D721Med (cell line): ENCODE results near the gene PPP2R2D.

Experiments used
- DNase-seq: peaks from one replicate; pipeline ENCODE4 v3.0.0; 2011; ENCODE audit warnings: low spot score; ENCODE audit not compliant: insufficient read length
- FAIRE-seq: peaks from 2 replicates; lab custom pipeline; 2011; peaks lifted over from hg19 to GRCh38; lab: Jason Lieb, UNC
- TF ChIP-seq, protein P1 (sequence below): IDR thresholded peaks from 2 replicates; pipeline ENCODE4 v1.5.1; 2012; ENCODE audit warnings: mild to moderate bottlenecking, control low read depth; ENCODE audit not compliant: insufficient read depth; ENCODE audit errors: missing control alignments

The PPP2R2D gene

DNA sequence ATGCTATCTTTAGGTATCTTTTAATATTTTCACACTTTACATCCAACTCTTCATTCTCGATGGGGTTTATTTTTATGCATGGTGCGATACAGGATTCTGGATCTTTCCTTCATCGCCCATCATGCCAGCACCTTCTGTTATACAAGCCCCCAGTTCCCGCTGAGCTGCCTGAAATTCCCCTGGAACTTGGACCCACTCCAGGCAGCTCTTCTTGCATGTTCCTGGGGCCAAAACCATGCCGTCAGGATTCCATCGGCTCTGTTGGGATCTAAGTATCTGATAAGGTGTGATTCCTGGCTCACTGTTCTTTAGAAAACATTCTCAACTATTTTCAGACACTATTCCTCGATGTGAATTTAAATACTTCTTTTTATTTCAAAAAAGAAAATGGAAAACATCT is 40.5 kb upstream of the PPP2R2D start:
- no peak for FAIRE-seq

DNA sequence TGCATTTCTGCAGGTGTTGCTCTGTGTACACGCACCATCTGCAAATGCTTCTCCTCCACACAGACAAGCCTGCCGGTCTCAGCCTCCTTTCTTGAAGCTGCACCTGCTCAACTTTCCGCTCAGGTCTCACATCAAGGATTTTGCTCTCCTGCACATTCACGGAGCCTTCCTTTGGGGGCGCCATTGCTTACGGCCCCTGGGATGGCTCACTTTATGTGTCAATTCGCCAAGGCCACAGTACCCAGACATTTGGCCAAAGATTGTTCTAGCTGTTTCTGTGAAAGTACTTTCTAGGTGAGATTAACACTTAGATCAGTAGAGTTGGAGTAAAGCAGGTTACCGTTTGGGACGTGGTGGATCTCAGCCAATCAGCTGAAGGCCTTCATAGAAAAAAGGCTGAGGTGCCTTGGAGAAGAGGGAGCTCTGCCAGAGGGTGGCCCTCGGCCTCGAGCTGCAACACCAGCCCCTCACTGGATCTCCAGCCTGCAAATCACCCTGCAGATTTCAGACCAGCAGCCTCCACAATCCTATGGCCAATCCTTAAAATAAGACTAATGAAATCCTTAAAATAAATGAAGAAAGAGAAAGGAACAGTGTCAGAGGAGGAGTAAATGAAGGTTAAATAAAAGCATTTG is 39.9 kb upstream of the PPP2R2D start:
- FAIRE-seq (no peak), DNase-seq (no peak)
- TF ChIP-seq, protein P1, sequence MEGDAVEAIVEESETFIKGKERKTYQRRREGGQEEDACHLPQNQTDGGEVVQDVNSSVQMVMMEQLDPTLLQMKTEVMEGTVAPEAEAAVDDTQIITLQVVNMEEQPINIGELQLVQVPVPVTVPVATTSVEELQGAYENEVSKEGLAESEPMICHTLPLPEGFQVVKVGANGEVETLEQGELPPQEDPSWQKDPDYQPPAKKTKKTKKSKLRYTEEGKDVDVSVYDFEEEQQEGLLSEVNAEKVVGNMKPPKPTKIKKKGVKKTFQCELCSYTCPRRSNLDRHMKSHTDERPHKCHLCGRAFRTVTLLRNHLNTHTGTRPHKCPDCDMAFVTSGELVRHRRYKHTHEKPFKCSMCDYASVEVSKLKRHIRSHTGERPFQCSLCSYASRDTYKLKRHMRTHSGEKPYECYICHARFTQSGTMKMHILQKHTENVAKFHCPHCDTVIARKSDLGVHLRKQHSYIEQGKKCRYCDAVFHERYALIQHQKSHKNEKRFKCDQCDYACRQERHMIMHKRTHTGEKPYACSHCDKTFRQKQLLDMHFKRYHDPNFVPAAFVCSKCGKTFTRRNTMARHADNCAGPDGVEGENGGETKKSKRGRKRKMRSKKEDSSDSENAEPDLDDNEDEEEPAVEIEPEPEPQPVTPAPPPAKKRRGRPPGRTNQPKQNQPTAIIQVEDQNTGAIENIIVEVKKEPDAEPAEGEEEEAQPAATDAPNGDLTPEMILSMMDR = peak; percentile 5

More for the DNA sequence above, 40.5 kb upstream of the PPP2R2D start:
- no peak for DNase-seq
- TF ChIP-seq, protein P1 = no peak

DNA sequence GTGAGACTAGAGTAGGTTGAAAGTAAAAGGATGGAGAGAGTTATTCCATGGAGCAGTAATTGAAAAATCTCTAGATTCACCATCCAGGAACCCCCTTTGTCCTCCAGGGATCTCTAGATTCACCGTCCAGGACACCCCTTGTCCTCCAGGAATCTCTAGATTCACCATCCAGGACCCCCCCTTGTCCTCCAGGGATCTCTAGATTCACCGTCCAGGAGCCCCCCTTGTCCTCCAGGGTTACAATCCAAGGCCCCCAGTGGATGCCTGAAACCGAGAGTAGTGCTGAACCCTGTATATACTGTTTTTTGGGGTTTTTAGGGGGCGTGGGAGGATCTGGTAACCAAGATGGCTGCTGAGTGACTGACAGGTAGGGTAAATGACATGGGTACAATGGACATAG is 38.3 kb upstream of the PPP2R2D start:
- TF ChIP-seq, protein P1 = no peak
- FAIRE-seq (no peak), DNase-seq (no peak)

DNA sequence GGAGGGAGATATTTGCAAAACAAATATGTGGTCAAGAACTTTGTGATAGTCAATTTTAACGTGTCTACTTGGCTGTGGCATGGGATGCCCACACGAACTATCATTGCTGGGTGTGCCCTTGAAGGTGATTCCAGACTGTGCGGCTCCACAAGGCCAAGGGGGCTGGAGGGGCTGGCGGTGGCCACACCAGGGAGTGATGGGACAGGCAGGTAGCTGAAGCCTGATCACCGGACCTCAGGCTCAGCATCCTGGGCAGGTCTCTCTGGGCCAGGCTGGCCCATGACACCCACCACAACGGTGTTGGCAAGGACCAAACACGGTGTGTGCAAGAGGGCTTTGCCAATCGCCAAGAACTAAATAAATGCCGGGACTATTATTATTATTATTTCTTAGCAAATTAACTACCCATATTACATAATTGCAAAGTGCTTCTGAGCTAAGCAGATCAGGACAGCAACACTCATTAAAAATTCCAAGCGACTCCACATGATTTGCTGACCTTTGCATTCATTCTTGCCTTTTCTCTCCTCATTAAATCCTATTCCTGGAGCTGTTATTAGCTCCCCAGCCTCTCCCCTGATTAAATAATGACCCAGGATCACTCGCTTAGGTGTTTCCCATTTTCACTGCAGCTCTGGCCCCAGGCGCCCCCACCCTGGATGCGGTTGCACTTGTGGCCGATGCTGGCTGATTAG is 35.4 kb upstream of the PPP2R2D start:
- TF ChIP-seq, protein P1 = no peak
- no peak for FAIRE-seq
- DNase-seq = no peak

DNA sequence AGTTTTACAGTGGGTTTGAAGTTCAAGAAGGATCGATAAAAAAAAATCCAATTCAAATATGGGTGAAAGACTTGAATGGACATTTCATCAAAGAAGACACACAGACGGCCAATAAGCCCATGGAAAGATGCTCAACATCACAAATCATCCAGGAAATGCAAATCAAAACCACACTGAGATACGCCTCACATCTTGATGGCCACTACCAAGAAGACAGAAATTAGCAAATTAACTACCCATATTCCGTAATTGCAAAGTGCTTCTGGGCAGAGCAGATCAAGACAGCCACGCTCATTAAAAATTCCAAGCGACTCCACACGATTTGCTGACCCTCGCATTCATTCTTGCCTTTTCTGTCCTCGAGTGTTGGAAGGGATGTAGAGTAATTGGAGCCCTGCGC is 34.1 kb upstream of the PPP2R2D start:
- TF ChIP-seq, protein P1 = no peak
- DNase-seq = no peak
- no peak for FAIRE-seq

DNA sequence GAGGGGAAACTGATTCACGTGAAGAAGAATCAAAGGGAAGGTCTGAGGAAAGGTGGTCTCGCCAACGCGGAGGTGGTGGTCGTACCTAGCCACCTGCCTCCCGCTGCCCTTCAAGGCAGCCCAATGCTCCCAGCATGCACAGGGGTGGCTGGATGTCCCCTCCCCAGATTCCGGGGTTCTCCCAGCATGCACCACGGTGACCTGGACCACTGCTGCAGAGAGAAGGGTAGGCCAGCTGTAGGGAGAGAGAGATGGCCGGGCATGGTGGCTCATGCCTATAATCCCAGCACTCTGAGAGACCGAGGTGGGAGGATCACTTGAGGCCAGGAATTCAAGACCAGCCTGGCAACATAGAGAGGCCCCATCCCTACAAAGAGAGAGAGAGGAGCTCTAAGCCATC is 32.4 kb upstream of the PPP2R2D start:
- DNase-seq = no peak
- FAIRE-seq = no peak
- TF ChIP-seq, protein P1 = no peak

DNA sequence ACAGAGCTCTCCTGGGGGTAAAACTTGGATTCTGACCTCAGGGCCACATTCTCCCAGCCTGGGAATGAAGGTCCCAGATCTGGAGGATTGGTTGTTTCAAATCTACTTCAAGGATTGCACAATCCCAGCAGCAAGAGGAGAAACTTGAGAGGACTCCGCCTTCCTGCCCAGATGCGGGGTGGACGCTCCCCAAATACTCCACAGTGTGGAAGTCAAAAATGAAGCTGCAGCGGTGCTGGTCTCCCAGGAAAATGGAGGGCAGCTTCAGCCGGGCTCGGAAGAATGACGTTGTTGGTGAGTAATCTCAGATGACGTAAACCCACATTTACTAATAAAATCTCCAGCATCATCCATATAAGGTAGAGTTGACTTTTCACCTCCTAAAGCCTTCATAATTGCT is 31.5 kb upstream of the PPP2R2D start:
- FAIRE-seq (no peak), DNase-seq (no peak)
- TF ChIP-seq, protein P1 = no peak
